GM12878 (cell line): ENCODE results near the gene BMP7. TPM values are rescaled to one million over a fixed set of nuclear protein-coding genes. Genes with fewer than 3 reads are reported as not detected.

Experiments
- ATAC-seq: fragments of 200-7000 bp; cut with Tn5 transposase; 3 replicates; pipeline ENCODE4 v1.9.1; 2020; ENCODE audit warnings: mild to moderate bottlenecking, moderate library complexity
- BruUV-seq: library from RNA; stranded (reverse); fragments of 400-500 nt; replicated peaks from 2 replicates; lab custom pipeline; 2021; lab: Mats Ljungman, UMichigan
- CTCF ChIA-PET: fragments of 300-600 bp; sonication (Branson Sonifier 250); formaldehyde crosslinking; extraction: SDS; loops from one replicate; lab custom pipeline; 2021; ENCODE audit warnings: inconsistent platforms; lab: Yijun Ruan, JAX
- POLR2A ChIA-PET: fragments of 350-600 bp; formaldehyde crosslinking; extraction: SDS; loops from one replicate; lab custom pipeline; 2021; ENCODE audit warnings: inconsistent platforms; lab: Charles Lee
- RAD21 ChIA-PET: fragments of 300-600 bp; sonication (Branson Sonifier 250); formaldehyde crosslinking; loops from one replicate; lab custom pipeline; 2023; ENCODE audit warnings: antibody characterized with exemption; ENCODE audit not compliant: unreplicated experiment; lab: Charles Lee
- SMC1A ChIA-PET: fragments of 300-600 bp; sonication (Branson Sonifier 250); formaldehyde crosslinking; loops from one replicate; lab custom pipeline; 2023; ENCODE audit not compliant: unreplicated experiment, uncharacterized antibody; lab: Charles Lee
- DNase-seq: peaks from one replicate; pipeline ENCODE4 v3.0.0-alpha.2; 2011; ENCODE audit warnings: low read depth, low spot score
- FAIRE-seq: peaks from 3 replicates; lab custom pipeline; 2011; peaks lifted over from hg19 to GRCh38; lab: Jason Lieb, UNC
- H2AFZ ChIP-seq: 2 replicates; pipeline ENCODE4 v1.6.0; 2011; ENCODE audit warnings: low read depth, low read length, control low read depth; ENCODE audit not compliant: control insufficient read depth
- H3K27ac ChIP-seq: 2 replicates; pipeline ENCODE4 v1.5.1; 2011; ENCODE audit warnings: control low read depth; ENCODE audit not compliant: control insufficient read depth, insufficient read depth
- H3K27me3 ChIP-seq, 2 experiments: replicated peaks in 1 of 2; 2 replicates each; pipeline versions ENCODE4 v1.6.0 to v1.6.1; 2011; ENCODE audit warnings: low read length in 1 of 2; ENCODE audit not compliant: control insufficient read depth in 2 of 2, insufficient read depth in 2 of 2
- H3K36me3 ChIP-seq, 2 experiments: 2 replicates each; pipeline ENCODE4 v1.5.1; 2011; ENCODE audit warnings: low read length in 1 of 2; ENCODE audit not compliant: control insufficient read depth in 2 of 2, insufficient read depth in 2 of 2
- H3K4me1 ChIP-seq: 2 replicates; pipeline ENCODE4 v1.6.1; 2011; ENCODE audit warnings: mild to moderate bottlenecking, low read length, moderate library complexity, mixed read lengths; ENCODE audit not compliant: control insufficient read depth, insufficient read depth
- H3K4me2 ChIP-seq: 2 replicates; pipeline ENCODE4 v1.6.0; 2011; ENCODE audit warnings: control low read depth; ENCODE audit not compliant: control insufficient read depth, insufficient read depth
- H3K4me3 ChIP-seq: fragments of 200-600 bp; sonication (generic); 2 replicates; pipeline ENCODE4 v1.5.1; 2016
- H3K79me2 ChIP-seq: 2 replicates; pipeline ENCODE4 v1.6.0; 2011; ENCODE audit warnings: low read length; ENCODE audit not compliant: control insufficient read depth, insufficient read depth
- H3K9ac ChIP-seq: 2 replicates; pipeline ENCODE4 v1.8.0; 2011; ENCODE audit warnings: low read length, control low read depth, mixed read lengths; ENCODE audit not compliant: control insufficient read depth, insufficient read depth
- H3K9me3 ChIP-seq: replicated peaks from 3 replicates; pipeline ENCODE4 v1.5.1; 2011; ENCODE audit warnings: mild to moderate bottlenecking, low read length; ENCODE audit not compliant: control insufficient read depth, insufficient read depth
- H4K20me1 ChIP-seq: 2 replicates; pipeline ENCODE4 v1.6.0; 2011; ENCODE audit not compliant: control insufficient read depth, insufficient read depth
- CREB1 ChIP-seq: IDR thresholded peaks from 2 replicates; pipeline ENCODE4 v1.6.1; 2012; ENCODE audit warnings: low read depth, mild to moderate bottlenecking, inconsistent platforms
- MEF2A ChIP-seq: IDR thresholded peaks from 2 replicates; pipeline ENCODE4 v1.6.1; 2011; ENCODE audit warnings: low read depth, mild to moderate bottlenecking, low read length, moderate library complexity; ENCODE audit not compliant: insufficient read depth
- NBN ChIP-seq: fragments of 450-650 bp; IDR thresholded peaks from 2 replicates; pipeline ENCODE4 v1.6.1; 2016
- PAX5 ChIP-seq: IDR thresholded peaks from 2 replicates; pipeline ENCODE4 v1.6.1; 2011; ENCODE audit warnings: low read depth, low read length, borderline replicate concordance
- TARDBP ChIP-seq: IDR thresholded peaks from 2 replicates; pipeline ENCODE4 v1.6.1; 2016; ENCODE audit warnings: borderline replicate concordance
- WGBS: methylation state at CpG from one replicate; pipeline ENCODE4 v1.1.6; 2016; ENCODE audit warnings: low lambda C conversion rate; ENCODE audit not compliant: insufficient replicate concordance, insufficient coverage; ENCODE audit errors: missing lambda C conversion rate; 5-methylcytosine and 5-hydroxymethylcytosine counted together
- in situ Hi-C: fragments of 300-500 bp; cut with MboI; formaldehyde crosslinking; loops from 9 replicates; pipeline ENCODE4 v1.14.3; 2018; ENCODE audit warnings: mixed read lengths
- intact Hi-C: fragments of 100-400 bp; cut with micrococcal nuclease; formaldehyde crosslinking; loops from one replicate; pipeline ENCODE4 v1.14.2; 2022; ENCODE audit not compliant: unreplicated experiment
- polyA plus RNA-seq, 11 experiments: library from polyadenylated mRNA; depleted of rRNA in 4 of 11; unstranded in 6 of 11; stranded (reverse) in 5 of 11; fragments of >200 nt; fragmentation: Nextera tagmentation in 4 of 11; fragmentation: Illumina TruSeq in 1 of 11; extraction: Ambion mirVana in 4 of 11; extraction: Trizol in 1 of 11; gene quantifications; 1 replicate in 1 of 11; 2 replicates in 10 of 11; pipeline versions ENCODE4 v1.2.1 to v1.2.3, GENCODE V29; 2011 to 2016; ENCODE audit warnings: inconsistent platforms in 2 of 11, missing spikeins in 2 of 11, low read depth in 1 of 11
- total RNA-seq, 4 experiments: library from RNA; depleted of rRNA in 3 of 4; stranded (reverse); fragments of >200 nt in 3 of 4; fragmentation: Illumina TruSeq in 1 of 4; extraction: Trizol in 1 of 4; gene quantifications; 2 replicates each; pipeline versions ENCODE4 v1.2.1 to v1.2.3, GENCODE V29; 2013 to 2021
- TF ChIP-seq, protein P1 (sequence below): fragments of 450-650 bp; IDR thresholded peaks from 2 replicates; pipeline ENCODE4 v1.6.1; 2017; ENCODE audit warnings: mild to moderate bottlenecking, moderate library complexity

BMP7 gene
- total and polyA plus RNA-seq, 10 of the 15 experiments (the other 5 are each of a cell fraction or from before 2014, with no cell fraction given): 0.18 to 0.51 (median 0.28) TPM; not detected in 7

DNA sequence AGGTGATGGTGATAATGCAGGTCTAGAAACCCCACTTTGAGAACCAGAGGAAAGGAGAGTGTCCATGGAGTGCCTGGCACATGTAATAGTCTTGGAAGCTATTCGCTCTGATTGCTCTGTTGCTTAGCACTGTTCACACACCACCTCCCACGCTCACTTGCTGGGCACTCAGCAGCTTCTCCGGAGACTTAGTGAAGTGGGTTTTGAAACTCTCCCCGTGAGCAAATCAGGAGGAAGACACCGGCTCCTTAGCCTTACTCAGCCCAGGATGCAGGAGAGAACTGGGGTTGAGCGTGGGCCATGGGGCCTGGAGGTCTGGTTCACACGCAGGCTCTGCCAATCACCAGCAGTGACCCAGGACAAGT, 22.2 kb downstream of the BMP7 start:
- Histone ChIP-seq H4K20me1 (no peaks in the 10 kb centered on the region), H3K9ac (no peak overlapping the region), H3K4me1 (no peaks in the 10 kb centered on the region), H3K4me2 (no peak overlapping the region), H3K27ac (no peak overlapping the region), H3K27me3 (no peaks in the 10 kb centered on the region; a peak in 1 of 4 replicates), H3K79me2 (no peaks in the 10 kb centered on the region), H3K9me3 (no peaks in the 10 kb centered on the region), H2AFZ (no peak overlapping the region), H3K36me3 (no peaks in the 10 kb centered on the region), H3K4me3 (no peak overlapping the region)
- TF ChIP-seq MEF2A: no peak
- TF ChIP-seq TARDBP: no peak
- TF ChIP-seq NBN: no peak
- TF ChIP-seq, protein P1, sequence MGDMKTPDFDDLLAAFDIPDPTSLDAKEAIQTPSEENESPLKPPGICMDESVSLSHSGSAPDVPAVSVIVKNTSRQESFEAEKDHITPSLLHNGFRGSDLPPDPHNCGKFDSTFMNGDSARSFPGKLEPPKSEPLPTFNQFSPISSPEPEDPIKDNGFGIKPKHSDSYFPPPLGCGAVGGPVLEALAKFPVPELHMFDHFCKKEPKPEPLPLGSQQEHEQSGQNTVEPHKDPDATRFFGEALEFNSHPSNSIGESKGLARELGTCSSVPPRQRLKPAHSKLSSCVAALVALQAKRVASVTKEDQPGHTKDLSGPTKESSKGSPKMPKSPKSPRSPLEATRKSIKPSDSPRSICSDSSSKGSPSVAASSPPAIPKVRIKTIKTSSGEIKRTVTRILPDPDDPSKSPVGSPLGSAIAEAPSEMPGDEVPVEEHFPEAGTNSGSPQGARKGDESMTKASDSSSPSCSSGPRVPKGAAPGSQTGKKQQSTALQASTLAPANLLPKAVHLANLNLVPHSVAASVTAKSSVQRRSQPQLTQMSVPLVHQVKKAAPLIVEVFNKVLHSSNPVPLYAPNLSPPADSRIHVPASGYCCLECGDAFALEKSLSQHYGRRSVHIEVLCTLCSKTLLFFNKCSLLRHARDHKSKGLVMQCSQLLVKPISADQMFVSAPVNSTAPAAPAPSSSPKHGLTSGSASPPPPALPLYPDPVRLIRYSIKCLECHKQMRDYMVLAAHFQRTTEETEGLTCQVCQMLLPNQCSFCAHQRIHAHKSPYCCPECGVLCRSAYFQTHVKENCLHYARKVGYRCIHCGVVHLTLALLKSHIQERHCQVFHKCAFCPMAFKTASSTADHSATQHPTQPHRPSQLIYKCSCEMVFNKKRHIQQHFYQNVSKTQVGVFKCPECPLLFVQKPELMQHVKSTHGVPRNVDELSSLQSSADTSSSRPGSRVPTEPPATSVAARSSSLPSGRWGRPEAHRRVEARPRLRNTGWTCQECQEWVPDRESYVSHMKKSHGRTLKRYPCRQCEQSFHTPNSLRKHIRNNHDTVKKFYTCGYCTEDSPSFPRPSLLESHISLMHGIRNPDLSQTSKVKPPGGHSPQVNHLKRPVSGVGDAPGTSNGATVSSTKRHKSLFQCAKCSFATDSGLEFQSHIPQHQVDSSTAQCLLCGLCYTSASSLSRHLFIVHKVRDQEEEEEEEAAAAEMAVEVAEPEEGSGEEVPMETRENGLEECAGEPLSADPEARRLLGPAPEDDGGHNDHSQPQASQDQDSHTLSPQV: no peak
- TF ChIP-seq PAX5: no peak
- no peak for TF ChIP-seq CREB1
- no peak for DNase-seq
- RAD21 ChIA-PET: no interaction called here
- SMC1A ChIA-PET: no interaction called here
- in situ Hi-C loops: no loop called here
- 56% methylated on average over 7 of the region's 7 CpGs for WGBS
- intact Hi-C loops: no loop called here
- no TSS peak for BruUV-seq
- no peak for FAIRE-seq
- ATAC-seq: no peak
- CTCF ChIA-PET: no interaction called here
- POLR2A ChIA-PET: no interaction called here
